Suprapubic skin (tissue), 4 donors: ENCODE data around the gene TFAP2A.

ENCODE experiments used
- POLR2A ChIP-seq, 2 donors: fragments of 450-650 bp; IDR thresholded peaks; one replicate each; pipeline ENCODE4 v1.6.1; 2017; ENCODE audit warnings: antibody characterized with exemption in 2 of 2, mild to moderate bottlenecking in 2 of 2, moderate library complexity in 2 of 2
- POLR2AphosphoS5 ChIP-seq, 3 donors: sonication (generic); formaldehyde crosslinking; IDR thresholded peaks; one replicate each; pipeline ENCODE4 v1.6.1; 2017; ENCODE audit warnings: antibody characterized with exemption in 3 of 3

- no peak for TF ChIP-seq POLR2AphosphoS5 (IDR thresholded peaks at IDR 0.05)
- no peak for TF ChIP-seq POLR2A (IDR thresholded peaks at IDR 0.05)
Measured at GRCh38 chr6:10351791-10352190, 63.1 kb downstream of the TFAP2A start.
